IPS DF 4.7 (cell line): ENCODE data around the gene PGBD4.
"Not testable (repeated sequence)": the region's sequence is repeated elsewhere in the genome, so short reads cannot be mapped to it uniquely, and the experiment has no call there.

Experiments used
- DNase-seq: peaks from one replicate; pipeline ENCODE4 v3.0.0-alpha.2; 2013; ENCODE audit warnings: low spot score; ENCODE audit errors: extremely low read depth

PGBD4 gene

GRCh38 chr15:34114215-34114614 is 12.3 kb downstream of the PGBD4 start:
- DNase-seq = no peak

DNA sequence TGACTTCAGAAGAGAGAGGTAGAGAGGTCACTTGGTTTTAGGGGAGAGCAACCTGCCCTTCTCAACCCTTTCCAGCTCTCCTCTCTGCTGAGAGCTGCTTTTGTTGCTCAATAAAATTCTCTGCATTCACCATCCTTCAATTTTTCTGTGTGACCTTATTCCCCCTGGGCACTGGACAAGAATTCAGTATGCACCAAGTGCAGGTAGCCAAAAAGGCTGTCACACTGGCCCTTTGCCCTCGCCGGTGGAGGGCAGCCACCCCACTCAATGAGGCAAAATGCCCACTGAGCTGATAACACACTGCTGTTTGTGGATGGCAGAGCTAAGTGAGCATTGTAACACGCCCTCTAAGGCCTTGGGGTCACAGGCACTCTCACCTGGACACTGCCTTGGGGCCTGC is 12.9 kb downstream of the PGBD4 start:
- DNase-seq = no peak

GRCh38 chr15:34116620-34117019 is 14.7 kb downstream of the PGBD4 start:
- no peak for DNase-seq

DNA sequence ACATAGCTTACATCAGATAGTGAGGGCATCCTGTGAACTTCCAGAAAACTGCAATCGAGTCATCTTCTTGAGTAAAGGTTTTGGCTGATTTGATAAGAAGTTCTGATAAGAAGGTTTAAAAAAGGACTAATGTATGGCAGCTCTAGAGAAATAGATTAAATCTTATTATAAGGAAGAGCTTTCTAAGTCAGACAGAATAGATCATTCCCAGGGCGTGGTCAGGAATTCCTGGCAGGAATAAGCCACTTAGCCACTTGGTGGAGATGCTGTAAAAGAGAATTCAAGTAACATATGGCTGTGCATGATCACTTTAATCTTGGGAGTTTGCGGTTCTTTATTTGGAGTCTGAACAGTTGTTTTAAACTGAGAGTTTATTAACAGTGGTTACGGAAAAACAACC is 17.4 kb downstream of the PGBD4 start:
- DNase-seq = no peak

- not testable (repeated sequence) for DNase-seq
Measured at GRCh38 chr15:34120420-34120819, 18.5 kb downstream of the PGBD4 start.

- not testable (repeated sequence) for DNase-seq
Measured at GRCh38 chr15:34121786-34122185, 19.9 kb downstream of the PGBD4 start.

DNA sequence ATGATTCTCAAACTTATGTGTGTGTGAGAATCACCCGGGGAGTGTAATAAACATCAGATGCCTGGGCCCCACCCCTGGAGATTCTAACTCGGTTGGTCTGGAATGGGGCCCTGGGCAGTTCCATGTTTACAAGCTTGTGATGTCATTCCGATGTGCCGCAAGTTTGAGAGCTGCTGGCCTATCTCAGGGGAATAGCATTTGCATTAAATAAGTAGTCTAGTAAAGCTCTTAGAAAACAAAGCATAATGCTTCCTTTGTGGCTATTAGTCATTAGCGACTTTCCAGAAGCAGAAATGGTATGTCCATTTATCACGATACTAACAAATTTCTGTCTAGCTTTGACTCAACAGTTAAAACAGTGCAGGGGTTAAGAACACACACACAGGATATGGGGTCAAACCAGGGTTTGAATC is 20.9 kb downstream of the PGBD4 start:
- DNase-seq = no peak

- no peak for DNase-seq
Measured at GRCh38 chr15:34124651-34125050, 22.8 kb downstream of the PGBD4 start.

- DNase-seq = no peak
Measured at GRCh38 chr15:34125945-34126344, 24.1 kb downstream of the PGBD4 start.

GRCh38 chr15:34126522-34126921 is 24.6 kb downstream of the PGBD4 start:
- no peak for DNase-seq

GRCh38 chr15:34128898-34129297 is 27.0 kb downstream of the PGBD4 start:
- no peak for DNase-seq

GRCh38 chr15:34132881-34133280 is 31.0 kb downstream of the PGBD4 start:
- no peak for DNase-seq

DNA sequence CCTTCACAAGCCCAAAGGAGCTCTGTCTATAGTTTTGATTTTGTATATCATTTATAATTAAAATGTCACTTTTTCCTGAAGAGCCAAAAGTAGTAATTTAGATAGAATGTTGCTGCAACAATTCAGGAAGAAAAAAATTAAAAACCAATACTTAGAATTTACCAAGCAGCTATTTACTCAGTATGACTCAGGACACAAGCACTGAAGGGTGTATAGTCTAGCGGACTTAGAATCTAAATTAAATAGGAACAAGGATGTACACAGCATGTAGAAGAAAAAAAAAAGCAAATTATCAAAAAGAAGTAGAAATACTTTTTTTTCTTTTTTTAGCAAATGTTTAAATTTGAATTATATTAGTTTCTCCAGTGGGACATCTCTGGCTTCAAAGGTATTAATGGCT is 31.6 kb downstream of the PGBD4 start:
- DNase-seq = no peak

DNA sequence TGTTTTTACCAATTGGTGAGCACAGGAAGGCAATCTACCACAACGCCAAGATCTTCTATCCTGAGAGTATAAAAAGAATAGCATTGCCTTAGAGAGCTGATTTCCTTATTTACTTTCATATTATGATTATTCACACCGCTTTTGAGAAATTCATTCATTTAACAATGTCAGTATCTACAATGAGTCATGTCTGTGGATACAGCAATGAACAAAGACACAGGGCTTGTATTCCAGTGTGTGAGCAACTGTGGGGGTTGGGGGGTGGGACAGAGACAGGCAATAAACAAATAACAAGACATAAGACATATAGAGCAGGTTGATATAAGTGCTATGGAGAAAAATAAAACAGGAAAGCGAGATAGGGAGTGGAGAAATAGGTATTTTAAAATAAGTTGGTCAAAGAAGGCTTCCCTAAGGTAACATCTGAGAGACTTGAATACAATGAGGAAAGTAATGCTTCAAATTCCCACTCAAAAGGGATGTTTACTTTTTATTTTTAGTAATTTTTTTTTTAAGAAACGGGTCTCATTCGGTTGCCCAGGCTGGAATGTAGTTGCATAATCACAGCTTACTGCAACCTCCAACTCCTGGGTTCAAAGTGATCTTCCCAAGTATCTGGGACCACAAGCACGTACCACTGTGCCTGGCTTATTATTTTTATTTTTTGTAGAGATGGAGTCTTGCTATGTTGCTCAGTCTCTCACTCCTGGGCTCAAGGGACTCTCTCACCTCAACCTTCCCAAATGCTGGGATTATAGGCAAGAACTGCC is 45.7 kb downstream of the PGBD4 start:
- no peak for DNase-seq

DNA sequence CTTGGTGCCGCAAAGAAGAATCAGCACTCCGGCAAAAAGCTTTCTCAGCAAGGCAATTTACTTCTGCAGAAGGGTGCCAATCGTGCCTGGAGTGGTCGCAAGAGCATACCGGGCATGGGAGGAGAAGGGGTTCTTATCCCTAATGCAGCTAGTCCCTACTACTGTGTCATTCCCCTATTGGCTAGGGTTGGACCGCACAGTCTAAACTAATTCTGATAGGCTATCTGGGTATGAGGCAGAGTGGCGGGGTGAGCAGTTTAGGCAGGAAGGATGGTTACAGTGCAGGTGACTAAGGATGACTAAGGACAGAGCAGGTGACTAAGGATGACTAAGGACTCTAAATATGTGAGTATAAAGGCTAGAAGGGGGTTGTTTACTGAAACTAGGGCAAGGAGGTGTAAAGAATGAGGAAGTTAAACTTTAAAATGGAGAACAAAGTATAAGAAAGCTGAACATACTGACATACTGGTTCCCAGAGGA is 52.9 kb downstream of the PGBD4 start:
- DNase-seq = no peak

- DNase-seq = no peak
Measured at GRCh38 chr15:34155859-34156258, 54.0 kb downstream of the PGBD4 start.
